Measurements from ENCODE around the gene COL5A1. TPM values are rescaled to one million over a fixed set of nuclear protein-coding genes. Genes with fewer than 3 reads are reported as not detected.

Gene COL5A1
- polyA plus RNA-seq, 3 donors: 87.5 to 116 (median 111) TPM

GRCh38 chr9:134605351-134605965 is 36.1 kb upstream of the COL5A1 start:
- no peak for DNase-seq

DNA sequence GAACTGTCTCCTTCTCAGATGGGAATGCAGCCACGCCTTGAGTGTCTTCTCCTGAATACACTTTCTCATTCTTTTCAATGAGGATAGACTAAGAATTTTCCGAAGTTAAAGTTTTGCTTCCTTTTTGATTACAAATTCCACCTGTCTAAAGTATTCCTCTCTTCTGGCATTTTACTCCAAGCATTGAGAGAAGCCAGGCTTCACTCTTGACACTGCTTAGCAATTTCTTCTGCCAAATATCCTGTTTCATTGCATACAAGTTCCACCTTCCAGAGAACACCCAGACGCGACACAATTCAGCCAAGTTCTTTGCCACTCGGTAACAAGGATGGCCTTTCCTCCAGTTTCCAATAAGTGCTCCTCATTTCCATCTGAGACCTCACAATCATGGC is 35.6 kb upstream of the COL5A1 start:
- no peak for DNase-seq

GRCh38 chr9:134606951-134607731 is 34.5 kb upstream of the COL5A1 start:
- no peak for DNase-seq

GRCh38 chr9:134607971-134608370 is 33.6 kb upstream of the COL5A1 start:
- no peak for DNase-seq

DNA sequence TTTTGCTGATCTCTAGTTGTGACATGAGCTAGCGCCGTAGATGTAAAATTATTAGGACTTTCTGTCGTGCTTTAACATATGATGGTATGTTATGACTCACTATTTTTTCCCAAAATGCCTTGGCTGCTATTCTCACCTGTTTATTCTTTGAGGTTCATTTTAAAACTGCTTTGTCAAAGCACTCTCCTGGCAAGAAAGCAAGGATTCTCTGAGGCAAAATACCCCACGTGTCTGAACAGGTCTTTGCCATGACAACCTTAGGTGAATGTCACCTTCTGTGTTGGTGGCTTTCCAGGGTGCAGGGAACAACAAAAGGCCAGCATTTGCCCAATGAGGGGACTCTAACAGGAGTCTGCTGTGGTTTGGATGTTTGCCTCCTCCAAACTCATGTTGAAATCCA is 30.6 kb upstream of the COL5A1 start:
- no peak for DNase-seq

DNA sequence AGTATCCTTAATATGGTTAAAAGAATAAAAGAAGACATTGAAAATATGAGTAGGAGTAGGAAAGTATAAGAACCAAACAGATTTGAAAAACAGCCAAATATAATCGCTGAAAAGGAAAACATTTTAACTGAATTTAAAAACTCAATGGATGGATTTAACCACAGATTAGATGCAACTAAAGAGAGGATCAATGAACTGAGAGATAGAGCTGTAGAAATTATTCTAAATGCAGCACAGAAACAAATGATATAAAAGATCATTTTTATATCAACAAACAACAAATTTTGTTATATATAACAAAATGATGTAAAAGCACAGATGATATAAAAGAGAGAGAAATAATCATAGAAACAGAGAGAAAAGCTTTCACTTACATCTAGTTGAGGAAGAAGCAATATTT is 29.3 kb upstream of the COL5A1 start:
- no peak for DNase-seq

- no peak for DNase-seq
Measured at GRCh38 chr9:134612715-134613114, 28.9 kb upstream of the COL5A1 start.

DNA sequence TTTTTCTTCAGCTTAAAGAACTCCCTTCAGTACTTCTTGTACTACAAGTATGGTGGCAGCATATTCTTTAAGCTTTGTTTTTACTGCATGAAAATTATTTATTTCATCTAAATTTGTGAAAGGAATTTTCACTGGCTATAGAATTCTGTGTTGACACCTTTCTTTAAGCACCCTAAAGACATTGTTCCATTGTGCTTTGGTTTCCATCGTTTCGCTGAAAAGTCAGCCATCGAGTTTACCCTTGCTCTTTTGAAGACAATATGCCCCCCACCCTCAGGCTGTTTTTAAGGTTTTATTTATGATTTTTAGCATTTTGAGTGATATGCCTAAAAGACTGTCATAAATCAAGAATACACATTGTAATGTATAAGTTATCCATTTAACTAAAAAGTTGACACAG is 27.3 kb upstream of the COL5A1 start:
- no peak for DNase-seq

GRCh38 chr9:134616341-134616740 is 25.3 kb upstream of the COL5A1 start:
- DNase-seq: no peak

GRCh38 chr9:134617246-134617645 is 24.4 kb upstream of the COL5A1 start:
- no peak for DNase-seq

- DNase-seq: no peak
Measured at GRCh38 chr9:134617836-134618162, 23.8 kb upstream of the COL5A1 start.

DNA sequence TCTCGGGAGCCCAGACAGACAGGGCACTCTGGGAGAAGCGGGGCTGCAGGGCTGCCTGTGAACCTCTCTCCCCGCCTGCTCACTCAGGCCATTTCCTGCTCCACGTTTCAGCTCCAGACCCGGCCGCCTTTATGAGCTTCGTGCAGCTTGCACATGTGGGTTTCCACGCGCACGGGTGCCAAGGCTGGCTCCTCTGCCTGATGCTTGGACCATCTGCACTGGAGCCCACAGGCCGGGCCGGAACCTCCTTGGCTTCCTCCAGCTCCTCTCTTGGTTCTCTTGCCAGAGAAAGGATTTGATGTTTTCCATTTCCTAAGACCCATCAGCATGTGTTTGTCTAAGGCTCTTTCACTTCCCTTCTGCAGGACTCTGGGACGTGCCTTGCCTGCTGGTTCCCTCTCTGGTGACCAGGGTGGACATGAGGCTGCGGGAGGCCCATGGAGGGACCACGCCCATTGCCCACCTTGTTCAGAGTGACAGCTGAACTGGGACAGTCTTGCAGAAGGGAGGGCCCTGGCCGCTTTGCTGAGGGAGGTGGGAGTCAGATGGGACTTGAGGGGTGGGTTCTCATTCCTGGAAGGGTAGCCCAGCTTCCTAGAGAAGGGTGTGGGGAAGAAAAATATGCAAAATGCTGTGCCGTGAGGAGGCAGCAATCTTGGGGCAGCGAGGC is 23.3 kb upstream of the COL5A1 start:
- no peak for DNase-seq

DNA sequence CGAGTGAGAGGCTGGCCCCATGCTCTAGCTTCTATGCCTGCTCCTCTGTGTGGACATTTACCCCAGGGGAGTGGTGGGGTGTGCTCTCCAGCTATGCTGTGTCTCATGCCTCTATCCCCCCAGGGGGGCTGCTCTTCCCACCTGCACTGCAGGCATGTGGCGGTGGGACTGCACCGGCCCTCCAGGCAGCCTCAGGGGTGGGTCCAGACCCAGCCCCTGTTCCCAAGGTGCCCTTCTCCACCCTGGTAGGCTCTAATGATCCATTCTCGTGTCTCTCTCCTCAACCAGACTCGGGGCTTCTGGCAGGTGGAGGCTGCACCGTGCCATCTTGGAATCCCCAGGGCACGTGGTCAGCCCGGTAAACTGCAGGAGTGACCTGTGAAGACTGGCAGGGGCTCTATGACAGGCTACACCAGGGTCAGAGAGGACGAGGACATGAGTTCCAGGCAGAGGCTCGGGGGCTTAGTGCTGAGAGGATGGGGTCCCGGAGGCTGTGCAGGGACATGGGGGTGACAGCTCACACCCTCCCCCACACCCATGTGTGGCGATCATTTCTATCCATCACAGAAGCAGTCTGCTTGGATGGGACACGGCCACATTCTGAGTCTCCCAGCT is 22.7 kb upstream of the COL5A1 start:
- DNase-seq: no peak

DNA sequence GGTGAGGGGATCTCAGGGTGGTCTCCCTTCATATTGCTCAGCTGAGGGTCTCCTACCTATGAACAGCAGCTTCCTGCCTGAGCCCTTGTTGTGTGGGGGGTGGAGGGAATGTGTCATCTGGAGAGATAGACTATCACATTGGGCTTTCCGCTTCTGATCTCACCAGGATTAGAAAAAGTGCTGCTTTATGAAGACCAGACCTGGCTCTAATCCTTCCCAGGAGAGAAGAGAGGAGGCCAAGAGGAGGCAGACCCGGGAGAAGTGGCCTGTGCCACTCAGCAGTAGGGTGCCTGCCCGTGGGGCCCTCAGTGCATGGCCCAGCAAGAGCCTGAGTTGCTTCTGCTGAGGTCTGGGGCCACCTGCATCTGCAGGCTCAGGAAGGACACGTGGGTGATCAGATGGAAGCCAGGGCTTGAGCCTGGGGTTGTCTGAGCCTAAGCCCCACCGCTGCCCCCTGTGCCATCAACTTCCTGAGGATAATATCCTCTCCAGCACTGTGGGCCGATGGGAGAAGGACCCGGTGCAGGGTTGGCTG is 22.1 kb upstream of the COL5A1 start:
- no peak for DNase-seq

- no peak for DNase-seq
Measured at GRCh38 chr9:134619983-134620661, 21.5 kb upstream of the COL5A1 start.

- DNase-seq: no peak
Measured at GRCh38 chr9:134620751-134621557, 20.6 kb upstream of the COL5A1 start.

GRCh38 chr9:134621558-134622110 is 20.0 kb upstream of the COL5A1 start:
- no peak for DNase-seq

GRCh38 chr9:134622896-134623257 is 18.7 kb upstream of the COL5A1 start:
- DNase-seq: no peak

DNA sequence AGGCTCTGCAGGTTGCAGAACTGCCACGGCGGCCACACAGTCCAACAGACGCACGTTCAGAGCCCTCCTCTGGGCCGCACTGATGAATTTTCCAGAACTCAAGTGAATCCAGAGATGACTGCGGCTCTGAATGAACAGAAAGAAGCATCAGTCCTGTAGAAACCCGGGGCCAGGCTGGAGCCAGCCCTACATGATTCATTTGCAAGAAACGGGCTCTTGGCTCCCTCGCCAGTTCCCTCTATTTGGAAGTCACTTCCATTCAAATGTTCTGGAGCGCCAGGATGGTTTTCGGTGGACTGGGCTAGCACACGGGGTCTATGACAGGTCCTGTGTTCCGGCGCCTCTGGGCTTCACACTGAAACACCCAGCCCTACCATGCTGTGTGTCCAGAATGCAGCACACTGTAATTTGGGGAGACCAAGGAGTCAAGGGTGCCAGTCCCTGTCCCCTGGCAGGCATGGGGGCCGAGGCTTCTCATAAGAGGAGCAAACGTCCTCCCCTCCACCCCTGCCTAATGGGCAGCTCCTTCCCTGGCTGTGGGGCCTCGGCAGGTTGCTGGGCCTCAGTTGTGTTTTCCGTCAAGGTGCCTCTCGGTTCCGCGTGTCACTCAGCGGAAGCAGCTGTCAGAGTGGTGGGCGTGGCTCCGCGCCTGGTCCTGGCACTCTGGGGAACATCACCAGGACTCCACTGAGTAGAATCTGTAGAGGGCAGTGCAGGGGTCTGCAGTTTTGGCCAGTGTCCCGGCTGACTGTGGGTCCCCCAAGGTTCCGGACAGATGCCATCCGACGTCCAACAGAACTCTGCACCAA is 18.1 kb upstream of the COL5A1 start:
- no peak for DNase-seq

GRCh38 chr9:134624137-134624591 is 17.4 kb upstream of the COL5A1 start:
- DNase-seq: no peak

Data from renal pelvis (tissue), 4 donors.